Anterior cingulate cortex (tissue), 58 donors: Measurements from ENCODE around the gene UVSSA.

Source experiments
- DNase-seq, 58 donors: peaks; one replicate each; lab custom pipeline; 2025; lab: John Stamatoyannopoulos, UW

UVSSA gene

GRCh38 chr4:1373892-1374705 lies 27.1 kb downstream of the UVSSA start:
- DNase-seq: no peak

- no peak for DNase-seq
Measured at GRCh38 chr4:1374706-1375045, 27.7 kb downstream of the UVSSA start.

GRCh38 chr4:1375051-1375721 lies 28.2 kb downstream of the UVSSA start:
- DNase-seq: no peak

- DNase-seq: no peak
Measured at GRCh38 chr4:1375761-1376322, 28.8 kb downstream of the UVSSA start.

- no peak for DNase-seq
Measured at GRCh38 chr4:1376391-1376840, 29.4 kb downstream of the UVSSA start.

GRCh38 chr4:1376841-1377605 lies 30.0 kb downstream of the UVSSA start:
- DNase-seq: no peak

- no peak for DNase-seq
Measured at GRCh38 chr4:1377606-1378261, 30.7 kb downstream of the UVSSA start.

GRCh38 chr4:1378559-1379231 lies 31.7 kb downstream of the UVSSA start:
- no peak for DNase-seq

- DNase-seq: no peak
Measured at GRCh38 chr4:1379351-1379781, 32.4 kb downstream of the UVSSA start.

- no peak for DNase-seq
Measured at GRCh38 chr4:1379801-1380331, 32.9 kb downstream of the UVSSA start.

GRCh38 chr4:1380368-1381151 lies 33.6 kb downstream of the UVSSA start:
- no peak for DNase-seq

GRCh38 chr4:1381181-1381621 lies 34.2 kb downstream of the UVSSA start:
- no peak for DNase-seq

GRCh38 chr4:1381944-1382541 lies 35.0 kb downstream of the UVSSA start:
- no peak for DNase-seq

GRCh38 chr4:1382776-1383727 lies 36.0 kb downstream of the UVSSA start:
- no peak for DNase-seq

GRCh38 chr4:1383728-1384591 lies 37.0 kb downstream of the UVSSA start:
- no peak for DNase-seq
